ENCODE results near the gene PFDN1.

The PFDN1 gene

DNA sequence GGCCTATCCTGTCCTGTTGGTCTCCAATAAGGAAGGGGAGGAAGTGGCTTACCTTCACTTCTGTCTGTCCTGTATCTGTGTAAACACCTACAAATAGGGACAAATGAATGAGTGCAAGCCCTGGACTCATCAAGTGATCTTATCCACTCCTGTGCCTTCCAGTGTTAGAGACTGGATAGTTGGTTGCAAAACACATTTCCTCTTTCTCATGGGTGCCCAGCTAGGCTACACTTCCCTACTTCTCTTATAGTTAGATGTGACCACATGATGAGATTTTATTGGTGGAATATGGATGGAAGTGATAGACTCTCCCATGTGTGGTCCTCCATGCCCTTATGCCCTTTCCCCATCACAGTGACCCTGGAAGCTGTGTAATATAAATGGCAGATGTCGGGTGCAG, 16.9 kb upstream of the PFDN1 start:
- DNase-seq (ENCODE audit: low read depth, low spot score), result no peak
- ChIA-PET CTCF (interaction anchor here (1.8 to 1.9 kb wide), 2 partner anchors 9 to 75 kb away, joined by 3 to 11 read pairs; no protein-coding TSS in a partner anchor), POLR2A (interaction anchor here (1.7 kb wide), 1 partner anchor 27 kb away, joined by 6 read pairs; the partner anchor contains the start of gene HBEGF)
- TF ChIP-seq, protein P1, sequence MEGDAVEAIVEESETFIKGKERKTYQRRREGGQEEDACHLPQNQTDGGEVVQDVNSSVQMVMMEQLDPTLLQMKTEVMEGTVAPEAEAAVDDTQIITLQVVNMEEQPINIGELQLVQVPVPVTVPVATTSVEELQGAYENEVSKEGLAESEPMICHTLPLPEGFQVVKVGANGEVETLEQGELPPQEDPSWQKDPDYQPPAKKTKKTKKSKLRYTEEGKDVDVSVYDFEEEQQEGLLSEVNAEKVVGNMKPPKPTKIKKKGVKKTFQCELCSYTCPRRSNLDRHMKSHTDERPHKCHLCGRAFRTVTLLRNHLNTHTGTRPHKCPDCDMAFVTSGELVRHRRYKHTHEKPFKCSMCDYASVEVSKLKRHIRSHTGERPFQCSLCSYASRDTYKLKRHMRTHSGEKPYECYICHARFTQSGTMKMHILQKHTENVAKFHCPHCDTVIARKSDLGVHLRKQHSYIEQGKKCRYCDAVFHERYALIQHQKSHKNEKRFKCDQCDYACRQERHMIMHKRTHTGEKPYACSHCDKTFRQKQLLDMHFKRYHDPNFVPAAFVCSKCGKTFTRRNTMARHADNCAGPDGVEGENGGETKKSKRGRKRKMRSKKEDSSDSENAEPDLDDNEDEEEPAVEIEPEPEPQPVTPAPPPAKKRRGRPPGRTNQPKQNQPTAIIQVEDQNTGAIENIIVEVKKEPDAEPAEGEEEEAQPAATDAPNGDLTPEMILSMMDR (IDR thresholded peaks at IDR 0.05; ENCODE audit: insufficient read depth, low read length, missing control alignments), result no peak
- H3K4me3 ChIP-seq (ENCODE audit: low read depth, low read length), result no peak overlapping the region

DNA sequence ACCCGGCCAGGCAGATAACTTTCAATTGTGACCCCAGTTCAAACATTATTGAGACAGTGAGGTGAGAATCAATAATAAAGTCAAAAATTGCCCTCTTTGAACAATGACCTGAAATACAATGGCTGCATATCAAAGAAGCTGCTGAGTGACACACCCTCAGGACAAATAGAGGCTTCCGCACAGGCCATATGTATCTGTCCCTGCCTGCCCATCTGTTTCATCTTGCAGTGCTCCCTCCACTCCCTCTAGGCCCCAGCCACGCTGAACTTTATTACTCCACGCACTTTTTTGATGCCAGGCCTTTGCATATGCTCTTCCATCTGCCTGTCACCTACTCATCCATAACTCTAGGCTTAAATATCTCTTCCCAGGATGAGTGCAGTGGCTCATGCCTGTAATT, 15.9 kb upstream of the PFDN1 start:
- TF ChIP-seq, protein P1 (IDR thresholded peaks at IDR 0.05; ENCODE audit: insufficient read depth, low read length, missing control alignments), result no peak
- POLR2A ChIA-PET, result no interaction called here

DNA sequence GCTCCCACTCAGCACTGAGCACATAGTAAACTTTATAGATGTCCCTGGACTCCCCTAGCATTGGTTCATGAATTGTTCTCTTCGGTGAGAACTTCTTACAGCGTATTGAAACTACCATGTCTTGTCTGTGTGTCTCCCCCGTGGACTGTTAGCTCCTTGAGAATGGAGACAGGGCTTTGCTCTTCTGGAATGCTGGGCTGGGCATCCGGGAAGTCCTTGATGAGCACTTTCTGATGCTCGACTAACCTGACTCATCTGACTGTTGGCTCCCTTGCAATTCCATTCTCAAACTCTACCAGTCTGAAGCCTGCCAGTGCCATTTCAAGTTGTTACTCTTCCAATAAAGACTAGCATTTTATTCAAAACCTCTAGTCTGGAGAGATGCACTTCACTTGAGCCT, 15.0 kb upstream of the PFDN1 start:
- TF ChIP-seq, protein P1 (IDR thresholded peaks at IDR 0.05; ENCODE audit: insufficient read depth, low read length, missing control alignments), result no peak
- DNase-seq (ENCODE audit: low read depth, low spot score), result no peak
- H3K4me3 ChIP-seq (ENCODE audit: low read depth, low read length), result no peak overlapping the region
- POLR2A ChIA-PET, result interaction anchor here (0.9 to 1.4 kb wide), 2 partner anchors 29 to 73 kb away, joined by 4 to 6 read pairs; partner anchors contain the start of gene HBEGF
- CTCF ChIA-PET, result interaction anchor here (0.7 to 2.3 kb wide), 8 partner anchors 13 to 75 kb away, joined by 3 to 20 read pairs (median 4); partner anchors contain the start of genes HBEGF and PFDN1

More for the DNA sequence above, 15.9 kb upstream of the PFDN1 start:
- CTCF ChIA-PET, result interaction anchor here (0.7 to 2.1 kb wide), 2 partner anchors 74 to 76 kb away, joined by 3 to 10 read pairs; no protein-coding TSS in a partner anchor
- DNase-seq (ENCODE audit: low read depth, low spot score), result no peak
- no peak overlapping the region for H3K4me3 ChIP-seq (ENCODE audit: low read depth, low read length)

DNA sequence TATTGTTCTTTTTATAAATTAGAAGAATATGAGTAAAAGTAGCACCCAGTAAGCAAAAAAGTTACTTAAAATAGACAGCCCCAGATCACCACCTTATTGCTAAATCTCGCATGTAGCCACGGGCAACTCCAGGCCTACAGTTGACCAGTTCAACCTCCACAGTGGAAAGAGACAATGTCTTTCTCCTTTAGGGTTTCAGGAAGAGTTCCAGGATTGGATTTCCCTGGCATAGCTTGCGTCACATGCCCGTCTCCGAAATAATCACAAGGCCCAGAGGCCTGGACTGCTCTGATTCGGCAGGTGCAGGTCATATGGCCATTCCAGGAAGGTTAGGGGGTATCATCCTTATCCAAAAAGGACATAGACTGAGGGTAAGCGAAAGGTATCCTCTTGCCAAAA, 9.9 kb upstream of the PFDN1 start:
- CTCF ChIA-PET, result interaction anchor here (0.8 to 3.6 kb wide), 7 partner anchors 8 to 73 kb away, joined by 3 to 22 read pairs (median 4); partner anchors contain the start of gene HBEGF
- H3K4me3 ChIP-seq (ENCODE audit: low read depth, low read length), result no peak overlapping the region
- POLR2A ChIA-PET, result interaction anchor here (1.7 kb wide), 1 partner anchor 10 kb away, joined by 9 read pairs; no protein-coding TSS in a partner anchor

DNA sequence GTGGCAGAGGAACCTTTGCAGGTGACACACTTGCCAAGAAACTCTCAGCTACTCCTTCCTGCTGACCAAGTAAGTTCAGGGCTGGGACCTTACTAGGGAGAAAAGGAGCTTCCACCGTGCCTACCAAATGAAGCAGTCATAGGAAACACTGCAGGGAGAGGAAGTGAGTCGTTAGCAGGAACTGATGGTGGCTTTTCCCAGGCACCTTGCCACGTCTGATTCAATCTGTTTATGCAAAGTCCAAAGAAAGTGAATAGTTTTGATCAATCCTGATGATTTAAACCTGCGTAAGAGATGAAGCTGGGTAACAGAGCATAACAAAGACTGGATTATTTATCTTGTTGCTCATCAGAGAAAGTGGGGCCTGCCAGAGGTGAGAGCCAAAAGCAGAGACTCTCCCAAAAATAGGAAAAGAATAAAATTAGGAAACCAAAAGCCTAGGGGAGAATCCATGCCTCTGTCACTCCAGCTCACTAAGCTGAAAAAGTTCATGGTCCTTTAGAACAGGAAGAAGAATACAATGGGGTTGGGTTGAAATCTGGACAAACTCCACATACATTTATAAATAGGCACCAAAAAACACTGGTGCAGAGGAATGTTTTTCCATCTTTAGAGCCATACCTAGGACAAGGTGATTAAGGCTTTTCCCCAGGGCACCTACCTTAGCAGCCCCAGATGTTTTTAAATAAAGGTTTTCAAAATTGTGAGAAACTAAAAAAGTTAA, 9.3 kb upstream of the PFDN1 start:
- POLR2A ChIA-PET, result interaction anchor here (0.8 to 1.7 kb wide), 3 partner anchors 9 to 17 kb away, joined by 3 to 9 read pairs (median 5); partner anchors contain the start of gene PFDN1
- H3K4me3 ChIP-seq (ENCODE audit: low read depth, low read length), result no peak overlapping the region
- peak; percentile 68 for DNase-seq (ENCODE audit: low read depth, low spot score)
- TF ChIP-seq, protein P1 (IDR thresholded peaks at IDR 0.05; ENCODE audit: insufficient read depth, low read length, missing control alignments), result no peak
- CTCF ChIA-PET, result interaction anchor here (0.8 to 3.6 kb wide), 5 partner anchors 9 to 72 kb away, joined by 3 to 22 read pairs (median 3); partner anchors contain the start of gene HBEGF

More for the DNA sequence above, 9.9 kb upstream of the PFDN1 start:
- DNase-seq (ENCODE audit: low read depth, low spot score), result no peak
- TF ChIP-seq, protein P1 (IDR thresholded peaks at IDR 0.05; ENCODE audit: insufficient read depth, low read length, missing control alignments), result no peak

DNA sequence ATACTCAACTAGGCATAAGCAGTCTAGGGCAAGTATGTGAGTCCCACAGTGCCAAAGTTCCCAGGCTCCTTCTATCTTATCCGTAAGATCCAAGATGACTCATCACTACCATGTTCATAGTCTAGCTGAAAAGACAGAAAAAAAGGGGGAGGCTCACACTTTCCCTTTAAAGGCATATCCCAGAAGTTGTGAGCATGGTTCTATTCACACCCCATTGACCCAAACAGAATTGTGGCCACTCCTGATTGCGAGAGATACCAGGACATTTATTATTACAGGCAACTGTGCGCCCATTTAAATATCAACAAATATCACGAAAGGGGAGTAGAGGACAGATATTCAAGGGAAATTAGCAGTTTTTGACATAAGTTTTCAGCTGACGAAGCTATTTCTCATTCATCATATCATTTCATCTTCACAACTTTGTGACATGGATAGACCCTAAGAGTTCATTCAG, 8.1 kb upstream of the PFDN1 start:
- peak; percentile 78 for DNase-seq (ENCODE audit: low read depth, low spot score)
- ChIA-PET CTCF (interaction anchor here (0.7 to 3.6 kb wide), 5 partner anchors 12 to 71 kb away, joined by 3 to 22 read pairs (median 4); partner anchors contain the start of gene HBEGF), POLR2A (interaction anchor here (0.7 to 1.2 kb wide), 3 partner anchors 8 to 35 kb away, joined by 4 to 5 read pairs (median 5); partner anchors contain the start of genes HBEGF and PFDN1)
- TF ChIP-seq, protein P1 (IDR thresholded peaks at IDR 0.05; ENCODE audit: insufficient read depth, low read length, missing control alignments), result no peak
- no peak overlapping the region for H3K4me3 ChIP-seq (ENCODE audit: low read depth, low read length)

Data from AG04449 (cell line).